Loucy (cell line): ENCODE results near the gene PPM1L.

Experiments
- H2AFZ ChIP-seq: fragments of 200-600 bp; sonication (generic); 2 replicates; pipeline ENCODE4 v1.6.0; 2016; ENCODE audit warnings: antibody characterized with exemption, mild to moderate bottlenecking, low read length, moderate library complexity
- H3F3A ChIP-seq: fragments of 200-600 bp; 2 replicates; pipeline ENCODE4 v1.6.0; 2016; ENCODE audit warnings: antibody characterized with exemption, low read depth, mild to moderate bottlenecking
- H3K27me3 ChIP-seq: fragments of 200-600 bp; sonication (generic); 2 replicates; pipeline ENCODE4 v1.6.1; 2014; ENCODE audit warnings: low read length, mild to moderate bottlenecking; ENCODE audit not compliant: insufficient read depth, poor library complexity, severe bottlenecking
- H3K36me3 ChIP-seq: fragments of 200-600 bp; sonication (generic); 2 replicates; pipeline ENCODE4 v1.6.1; 2016; ENCODE audit warnings: low read length; ENCODE audit not compliant: insufficient read depth
- H3K4me1 ChIP-seq: fragments of 200-600 bp; sonication (generic); 2 replicates; pipeline ENCODE4 v1.5.1; 2014; ENCODE audit warnings: low read length, mild to moderate bottlenecking; ENCODE audit not compliant: insufficient read depth, poor library complexity, severe bottlenecking
- H3K4me2 ChIP-seq: fragments of 200-600 bp; sonication (generic); 2 replicates; pipeline ENCODE4 v1.6.0; 2014; ENCODE audit warnings: antibody characterized with exemption, low read length, low read depth, mild to moderate bottlenecking; ENCODE audit not compliant: poor library complexity, severe bottlenecking
- H3K4me3 ChIP-seq: fragments of 200-600 bp; sonication (generic); 2 replicates; pipeline ENCODE4 v1.5.1; 2014; ENCODE audit warnings: low read length, mild to moderate bottlenecking, mixed read lengths; ENCODE audit not compliant: poor library complexity, severe bottlenecking
- H3K79me2 ChIP-seq: fragments of 200-600 bp; sonication (generic); 2 replicates; pipeline ENCODE4 v1.6.1; 2014; ENCODE audit warnings: low read length; ENCODE audit not compliant: insufficient read depth
- H3K9ac ChIP-seq: fragments of 200-600 bp; sonication (generic); 2 replicates; pipeline ENCODE4 v1.6.0; 2014; ENCODE audit warnings: mild to moderate bottlenecking, low read depth, low read length, moderate library complexity; ENCODE audit not compliant: poor library complexity, severe bottlenecking
- H3K9me2 ChIP-seq: fragments of 200-600 bp; sonication (generic); replicated peaks from 2 replicates; pipeline ENCODE4 v1.6.1; 2016; ENCODE audit warnings: low read depth, low read length, mixed read lengths
- H3K9me3 ChIP-seq: fragments of 200-600 bp; sonication (generic); 2 replicates; pipeline ENCODE4 v1.6.1; 2014; ENCODE audit warnings: mild to moderate bottlenecking, antibody characterized with exemption, low read length, low read depth; ENCODE audit not compliant: insufficient read depth
- H4K20me1 ChIP-seq: fragments of 200-600 bp; sonication (generic); 2 replicates; pipeline ENCODE4 v1.6.0; 2014; ENCODE audit warnings: antibody characterized with exemption, low read length, mild to moderate bottlenecking; ENCODE audit not compliant: insufficient read depth, poor library complexity, severe bottlenecking
- EZH2phosphoT487 ChIP-seq: fragments of 200-600 bp; IDR thresholded peaks from 2 replicates; pipeline ENCODE4 v1.6.1; 2018; ENCODE audit warnings: antibody characterized with exemption, mild to moderate bottlenecking, moderate library complexity, borderline replicate concordance
- TF ChIP-seq, protein P1 (sequence below): fragments of 200-600 bp; sonication (generic); conservative IDR thresholded peaks from 2 replicates; pipeline ENCODE4 v1.5.1; 2014; ENCODE audit warnings: mild to moderate bottlenecking, antibody characterized with exemption, low read length

PPM1L gene

GRCh38 chr3:160870327-160870726, 114.3 kb downstream of the PPM1L start:
- Histone ChIP-seq H3K4me2 (no peak overlapping the region), H3K79me2 (no peaks in the 10 kb centered on the region), H3K9me2 (no peaks in the 10 kb centered on the region), H3K27me3 (no peaks in the 10 kb centered on the region), H3K9ac (no peak overlapping the region), H3K9me3 (no peaks in the 10 kb centered on the region), H2AFZ (no peak overlapping the region), H3K4me1 (peaks cover 10% of the 10 kb centered on the region), H3K36me3 (no peaks in the 10 kb centered on the region), H4K20me1 (no peaks in the 10 kb centered on the region), H3K4me3 (no peak overlapping the region), H3F3A (no peaks in the 10 kb centered on the region)
- TF ChIP-seq, protein P1, sequence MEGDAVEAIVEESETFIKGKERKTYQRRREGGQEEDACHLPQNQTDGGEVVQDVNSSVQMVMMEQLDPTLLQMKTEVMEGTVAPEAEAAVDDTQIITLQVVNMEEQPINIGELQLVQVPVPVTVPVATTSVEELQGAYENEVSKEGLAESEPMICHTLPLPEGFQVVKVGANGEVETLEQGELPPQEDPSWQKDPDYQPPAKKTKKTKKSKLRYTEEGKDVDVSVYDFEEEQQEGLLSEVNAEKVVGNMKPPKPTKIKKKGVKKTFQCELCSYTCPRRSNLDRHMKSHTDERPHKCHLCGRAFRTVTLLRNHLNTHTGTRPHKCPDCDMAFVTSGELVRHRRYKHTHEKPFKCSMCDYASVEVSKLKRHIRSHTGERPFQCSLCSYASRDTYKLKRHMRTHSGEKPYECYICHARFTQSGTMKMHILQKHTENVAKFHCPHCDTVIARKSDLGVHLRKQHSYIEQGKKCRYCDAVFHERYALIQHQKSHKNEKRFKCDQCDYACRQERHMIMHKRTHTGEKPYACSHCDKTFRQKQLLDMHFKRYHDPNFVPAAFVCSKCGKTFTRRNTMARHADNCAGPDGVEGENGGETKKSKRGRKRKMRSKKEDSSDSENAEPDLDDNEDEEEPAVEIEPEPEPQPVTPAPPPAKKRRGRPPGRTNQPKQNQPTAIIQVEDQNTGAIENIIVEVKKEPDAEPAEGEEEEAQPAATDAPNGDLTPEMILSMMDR: no peak
- TF ChIP-seq EZH2phosphoT487: no peak

DNA sequence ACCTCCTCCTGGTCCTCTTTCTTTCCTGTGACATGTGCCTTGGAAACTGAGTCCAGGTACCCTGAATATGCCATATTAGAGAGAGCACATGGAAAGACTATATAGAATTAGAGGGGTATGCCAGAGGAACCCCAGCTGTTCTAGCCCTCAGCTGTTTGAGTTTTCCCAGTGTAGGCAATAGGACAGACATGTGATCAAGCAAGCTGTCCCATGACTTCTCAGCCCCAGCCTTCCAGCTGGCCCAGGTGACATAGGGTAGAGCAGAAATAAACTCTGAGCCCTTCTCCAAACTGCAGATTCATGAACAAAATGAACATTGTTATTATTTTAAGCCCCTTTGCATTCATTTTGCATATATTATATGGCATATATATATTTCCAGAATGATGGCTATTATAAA, 118.7 kb downstream of the PPM1L start:
- Histone ChIP-seq H3F3A (no peaks in the 10 kb centered on the region), H3K4me2 (no peak overlapping the region), H3K27me3 (no peaks in the 10 kb centered on the region), H3K9me3 (no peaks in the 10 kb centered on the region), H3K4me3 (no peak overlapping the region), H2AFZ (no peak overlapping the region), H3K79me2 (no peaks in the 10 kb centered on the region), H3K9me2 (no peaks in the 10 kb centered on the region), H4K20me1 (no peaks in the 10 kb centered on the region), H3K36me3 (no peaks in the 10 kb centered on the region), H3K9ac (no peak overlapping the region), H3K4me1 (no peaks in the 10 kb centered on the region)
- TF ChIP-seq, protein P1: no peak
- TF ChIP-seq EZH2phosphoT487: no peak

DNA sequence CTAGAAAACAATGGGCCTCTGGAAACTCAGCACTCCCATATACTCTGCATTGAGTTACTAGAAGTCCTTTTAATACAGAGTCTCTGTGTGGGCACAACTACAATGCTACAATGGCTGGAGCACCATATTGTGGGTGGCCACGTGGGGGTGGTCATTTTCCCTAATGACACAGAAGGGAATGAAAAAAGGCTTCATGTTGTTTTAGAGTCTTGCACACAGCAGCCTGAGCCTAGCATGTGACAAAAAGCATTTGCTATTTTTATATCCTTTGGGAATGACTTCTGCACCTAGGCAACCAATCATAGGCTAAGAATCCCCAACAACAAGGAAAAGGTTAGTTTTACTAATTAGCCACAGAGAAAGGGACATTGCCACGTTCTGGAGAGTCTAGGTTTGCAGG, 120.6 kb downstream of the PPM1L start:
- Histone ChIP-seq H3K79me2 (no peaks in the 10 kb centered on the region), H3K27me3 (no peaks in the 10 kb centered on the region), H3K4me3 (no peak overlapping the region), H3K9me2 (no peaks in the 10 kb centered on the region), H3K4me2 (no peak overlapping the region), H3K36me3 (no peaks in the 10 kb centered on the region), H2AFZ (no peak overlapping the region), H3F3A (no peaks in the 10 kb centered on the region), H3K4me1 (no peaks in the 10 kb centered on the region), H3K9me3 (no peaks in the 10 kb centered on the region), H3K9ac (no peak overlapping the region), H4K20me1 (no peaks in the 10 kb centered on the region)
- TF ChIP-seq EZH2phosphoT487: no peak
- TF ChIP-seq, protein P1: no peak
